ENCODE results near the gene DTNB.

DTNB gene

DNA sequence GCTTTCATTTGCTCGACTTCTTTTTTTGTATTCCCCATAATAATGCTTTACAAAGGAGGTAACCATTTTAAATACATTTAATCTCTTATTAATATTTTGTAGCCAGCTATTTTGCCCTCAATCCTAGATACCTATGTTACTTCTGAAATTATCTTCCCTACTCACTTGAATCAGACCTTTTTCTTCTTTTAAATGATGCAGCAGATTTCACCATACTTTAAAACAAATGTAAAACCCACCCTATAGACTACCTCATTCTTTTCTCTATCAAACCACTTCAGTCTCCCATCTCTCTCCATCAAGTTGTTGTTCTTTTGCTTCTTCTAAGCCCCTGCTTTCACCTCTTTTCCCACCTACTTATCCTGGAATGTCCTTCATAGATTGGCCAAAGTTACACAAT is 180.2 kb downstream of the DTNB start:
- no peak for DNase-seq

GRCh38 chr2:25492726-25493125 is 180.7 kb downstream of the DTNB start:
- DNase-seq, result no peak

GRCh38 chr2:25491966-25492532 is 181.3 kb downstream of the DTNB start:
- no peak for DNase-seq

GRCh38 chr2:25491003-25491696 is 182.2 kb downstream of the DTNB start:
- no peak for DNase-seq

DNA sequence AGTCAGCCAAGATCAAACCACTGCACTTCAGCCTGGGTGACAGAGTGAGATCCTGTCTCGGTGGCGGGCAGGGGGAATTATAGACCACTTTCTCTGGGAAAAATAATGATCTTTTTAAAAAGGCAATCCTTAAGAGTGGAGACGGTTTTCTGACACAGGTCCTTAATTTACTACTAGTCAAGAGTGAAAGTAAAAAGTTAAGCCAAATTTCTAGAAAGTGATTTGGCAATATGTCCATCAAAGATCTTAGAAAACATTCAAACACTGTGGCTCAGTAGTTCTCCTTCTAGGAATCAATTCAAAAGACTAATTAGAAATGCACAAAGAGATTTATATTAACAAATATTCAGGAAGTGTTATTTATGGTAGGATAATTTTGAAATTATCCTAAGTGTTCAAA is 183.2 kb downstream of the DTNB start:
- DNase-seq, result no peak

- no peak for DNase-seq
Observed at GRCh38 chr2:25489631-25490030, 183.7 kb downstream of the DTNB start.

DNA sequence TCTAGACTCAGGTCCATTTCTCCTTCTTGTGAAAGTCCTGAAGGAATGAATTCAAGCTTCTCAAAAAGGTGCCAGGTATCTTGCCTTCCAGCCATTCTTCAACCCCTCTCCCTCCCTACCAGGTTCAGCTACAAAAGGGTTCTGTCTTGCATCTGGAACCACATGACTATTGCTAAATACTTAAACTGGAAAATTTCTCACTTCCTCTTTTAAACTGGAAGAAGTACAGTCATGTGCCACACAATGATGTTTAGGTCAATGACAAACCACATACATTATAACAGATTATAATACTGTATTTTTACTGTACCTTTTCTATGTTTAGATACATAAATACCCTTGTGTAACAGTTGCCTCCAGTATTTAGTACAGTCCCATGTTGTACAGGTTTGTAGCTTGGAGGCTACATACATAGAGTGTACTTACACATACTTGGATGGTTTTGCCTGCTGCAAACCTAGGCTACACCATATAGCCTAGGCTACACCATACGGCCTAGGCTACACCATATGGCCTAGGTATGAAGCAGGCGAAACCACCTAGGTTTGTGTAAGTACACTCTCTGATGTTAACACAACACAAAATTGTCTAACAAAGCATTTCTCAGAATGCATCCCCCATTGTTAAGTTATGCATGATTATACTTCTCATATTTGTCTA is 189.6 kb downstream of the DTNB start:
- DNase-seq, result no peak

- DNase-seq, result no peak
Observed at GRCh38 chr2:25482341-25482740, 191.0 kb downstream of the DTNB start.

DNA sequence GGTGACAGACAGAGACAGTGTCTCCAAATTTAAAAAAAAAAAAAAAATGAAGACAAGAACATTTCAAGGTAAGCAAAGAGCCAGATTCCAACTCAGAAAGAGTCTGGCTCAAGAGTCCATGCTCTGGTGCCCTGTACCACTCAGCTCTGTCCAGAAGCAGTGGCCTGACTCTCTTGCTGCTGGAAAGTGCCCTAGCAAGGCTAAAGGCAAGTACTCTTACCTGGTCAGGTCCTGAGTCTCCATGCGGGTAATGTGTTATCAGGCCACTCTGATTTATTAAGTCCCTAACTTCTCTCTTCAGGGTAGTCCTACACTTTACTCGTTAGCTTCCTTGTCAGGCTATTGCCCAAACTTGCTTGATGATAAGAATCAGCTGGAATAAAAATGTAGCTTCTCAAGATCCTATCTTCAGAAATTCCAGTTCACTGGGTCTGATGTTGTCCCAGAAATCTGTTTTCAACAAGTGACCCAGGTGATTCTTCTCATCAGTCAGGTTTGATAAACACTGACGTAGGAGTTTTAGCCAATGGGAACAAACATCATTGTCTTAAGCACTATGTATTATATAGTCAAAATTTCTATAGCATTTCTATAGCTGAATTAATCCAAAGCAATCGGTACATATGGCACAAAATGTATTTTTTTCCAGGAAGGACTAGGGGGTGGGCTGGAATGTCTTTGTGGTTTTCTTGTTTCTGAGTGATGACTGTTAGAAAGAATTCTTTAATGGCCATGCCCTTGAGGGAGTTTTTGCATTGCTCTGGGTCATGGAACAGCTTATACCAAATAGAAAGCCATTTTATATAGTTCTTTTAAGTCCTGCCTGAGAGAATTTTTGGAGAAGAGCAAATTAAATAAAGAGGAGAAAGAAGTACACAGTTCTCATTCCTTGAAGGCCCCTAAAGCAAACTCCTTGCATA is 191.7 kb downstream of the DTNB start:
- no peak for DNase-seq

DNA sequence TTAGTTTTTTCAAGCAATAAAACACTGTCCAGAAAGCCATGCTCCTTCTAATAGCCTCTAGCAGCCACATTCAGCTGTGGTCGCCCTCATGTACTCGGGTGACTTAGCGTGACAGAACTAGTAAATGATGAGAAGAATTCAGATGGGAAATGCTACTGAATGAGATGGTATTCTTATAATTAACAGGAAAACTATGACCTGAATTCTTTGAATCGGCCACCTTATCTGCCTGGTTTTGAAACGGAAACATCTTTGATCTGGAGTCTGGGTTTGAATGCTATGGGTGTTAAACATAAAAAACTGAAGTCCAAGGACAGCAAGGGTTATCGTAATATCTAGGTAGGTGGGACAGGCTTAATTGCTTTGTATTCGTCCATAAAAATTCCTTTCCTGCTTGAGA is 192.8 kb downstream of the DTNB start:
- no peak for DNase-seq

GRCh38 chr2:25479761-25480160 is 193.6 kb downstream of the DTNB start:
- DNase-seq, result no peak

GRCh38 chr2:25478736-25479135 is 194.6 kb downstream of the DTNB start:
- no peak for DNase-seq

DNA sequence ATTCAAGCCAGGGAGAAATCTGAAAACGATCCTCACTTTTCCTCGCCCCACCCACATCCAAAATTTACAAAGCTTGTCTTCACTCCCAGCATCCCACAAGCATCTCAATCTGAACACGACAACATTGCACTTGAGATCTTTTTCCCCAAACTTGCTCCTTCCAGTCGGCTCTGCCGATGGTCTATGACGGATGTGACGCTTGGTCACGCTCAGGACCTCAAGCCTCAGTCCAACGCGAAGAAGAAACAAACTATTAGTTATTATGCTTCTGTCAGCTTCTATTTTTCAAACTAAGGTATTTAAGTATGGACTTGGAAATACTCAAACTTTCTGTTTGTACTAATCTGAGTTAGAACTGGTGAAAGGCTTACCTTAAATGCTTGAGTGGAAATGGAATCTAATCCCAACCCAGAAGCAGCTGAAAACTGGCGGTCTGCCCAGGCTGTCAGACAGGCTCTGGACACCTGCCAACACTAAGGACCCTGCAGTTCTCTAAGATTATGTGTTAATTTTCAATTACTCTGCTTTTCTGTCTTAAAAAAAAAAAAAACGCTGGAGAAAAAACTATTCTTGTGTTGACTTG is 199.5 kb downstream of the DTNB start:
- no peak for DNase-seq

DNA sequence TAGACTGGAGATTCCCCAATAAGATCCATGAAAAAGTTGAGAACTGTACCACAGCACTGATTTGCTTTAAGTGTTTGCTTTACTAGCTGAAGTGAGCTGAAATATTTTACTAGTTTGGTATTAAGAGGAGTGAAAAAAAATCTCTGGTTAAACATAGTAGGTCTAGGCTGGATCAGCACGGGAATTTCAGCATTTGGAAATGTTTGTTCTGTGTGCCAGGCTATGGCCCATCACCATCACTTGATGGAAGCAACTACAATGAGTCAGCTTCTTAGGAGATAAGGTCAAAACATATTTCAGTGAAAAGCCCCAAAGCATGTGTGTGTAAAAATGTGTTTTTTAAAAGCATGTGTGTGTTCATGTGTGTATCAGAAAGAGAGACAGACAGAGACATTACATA is 200.2 kb downstream of the DTNB start:
- DNase-seq, result no peak

DNA sequence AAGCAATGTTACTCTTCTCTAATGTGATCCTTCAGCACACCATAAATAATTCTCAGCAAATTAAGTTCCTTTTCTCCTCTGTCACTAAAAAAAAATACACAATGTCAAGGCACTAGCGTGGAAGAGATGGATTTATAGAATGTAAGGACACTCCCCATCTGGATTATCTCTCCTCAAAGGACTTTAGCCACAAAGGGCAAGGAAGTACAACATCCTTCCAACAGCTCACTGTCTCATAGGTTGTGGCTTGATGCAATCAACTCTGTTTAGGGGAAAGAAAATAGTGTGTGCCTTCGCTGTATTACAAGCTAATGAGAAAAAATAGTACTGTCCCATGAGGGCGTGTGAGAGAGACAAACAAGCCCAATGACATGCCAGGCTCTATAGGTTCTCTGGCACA is 202.6 kb downstream of the DTNB start:
- DNase-seq, result no peak

DNA sequence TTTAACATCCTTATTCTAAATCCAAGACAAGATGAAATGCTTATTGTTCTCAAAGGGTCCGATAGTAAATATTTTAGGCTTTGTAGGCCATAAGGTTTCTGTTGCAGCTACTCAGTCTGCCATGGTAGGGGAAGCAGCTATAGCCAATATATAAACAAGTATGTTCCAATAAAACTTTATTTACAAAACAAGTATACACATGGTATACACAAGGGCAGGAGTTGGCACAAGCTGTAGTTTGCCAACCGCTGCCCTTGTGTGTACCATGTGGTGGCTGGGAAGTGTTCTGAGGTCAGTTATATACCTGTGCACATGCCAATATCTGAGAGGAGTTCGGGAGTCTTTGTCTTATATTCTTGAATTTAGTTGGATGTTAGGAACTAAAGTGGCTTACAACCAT is 205.6 kb downstream of the DTNB start:
- no peak for DNase-seq

DNA sequence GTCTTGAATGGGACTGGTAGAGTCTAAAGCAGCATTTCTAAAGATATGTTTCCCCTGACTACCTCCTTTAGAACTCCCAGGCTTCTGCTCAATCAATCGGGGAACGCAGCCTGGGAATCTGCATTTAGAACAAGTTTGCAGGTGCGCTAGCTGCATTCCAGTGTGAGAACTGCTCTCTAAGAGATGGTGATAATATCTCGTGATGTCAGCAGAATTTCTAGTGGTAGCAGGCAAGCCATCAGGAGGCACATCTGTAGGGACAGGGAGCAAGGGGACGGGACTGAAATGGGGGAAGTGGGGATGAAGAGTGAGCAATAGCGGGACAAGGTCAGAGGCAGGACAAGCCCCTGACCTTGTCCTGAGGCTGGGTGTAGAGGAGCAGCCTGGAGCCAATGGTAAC is 211.4 kb downstream of the DTNB start:
- no peak for DNase-seq

DNA sequence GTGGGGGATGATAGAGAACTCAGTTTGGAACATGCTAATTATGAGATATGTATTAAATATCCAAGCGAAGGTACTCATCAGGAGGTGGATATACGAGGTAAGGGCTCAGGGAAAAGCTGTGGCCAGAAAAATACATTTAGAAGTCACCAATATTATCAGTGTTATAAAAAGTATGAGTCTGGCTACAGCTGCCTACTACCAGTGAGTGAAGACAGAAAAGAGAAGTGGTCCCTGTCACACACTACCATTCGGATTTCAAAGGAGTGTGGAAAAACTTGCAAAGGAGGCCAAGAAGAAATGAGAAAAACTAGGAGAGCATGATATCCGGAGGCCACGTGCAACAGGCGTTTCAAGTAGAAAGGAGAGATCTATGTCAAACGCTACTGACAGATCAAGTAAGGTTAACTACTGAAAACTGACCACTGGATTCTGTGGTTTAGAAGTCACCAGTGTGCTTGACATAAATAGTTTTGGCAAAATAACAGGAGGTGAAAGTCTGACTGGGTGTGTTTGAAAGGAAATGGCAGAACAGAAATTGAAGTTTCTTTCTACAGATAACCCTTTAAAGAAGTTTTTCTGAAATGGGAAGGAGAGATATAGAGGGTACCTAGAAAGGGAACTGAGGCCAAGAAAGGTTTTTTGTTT is 213.0 kb downstream of the DTNB start:
- no peak for DNase-seq

DNA sequence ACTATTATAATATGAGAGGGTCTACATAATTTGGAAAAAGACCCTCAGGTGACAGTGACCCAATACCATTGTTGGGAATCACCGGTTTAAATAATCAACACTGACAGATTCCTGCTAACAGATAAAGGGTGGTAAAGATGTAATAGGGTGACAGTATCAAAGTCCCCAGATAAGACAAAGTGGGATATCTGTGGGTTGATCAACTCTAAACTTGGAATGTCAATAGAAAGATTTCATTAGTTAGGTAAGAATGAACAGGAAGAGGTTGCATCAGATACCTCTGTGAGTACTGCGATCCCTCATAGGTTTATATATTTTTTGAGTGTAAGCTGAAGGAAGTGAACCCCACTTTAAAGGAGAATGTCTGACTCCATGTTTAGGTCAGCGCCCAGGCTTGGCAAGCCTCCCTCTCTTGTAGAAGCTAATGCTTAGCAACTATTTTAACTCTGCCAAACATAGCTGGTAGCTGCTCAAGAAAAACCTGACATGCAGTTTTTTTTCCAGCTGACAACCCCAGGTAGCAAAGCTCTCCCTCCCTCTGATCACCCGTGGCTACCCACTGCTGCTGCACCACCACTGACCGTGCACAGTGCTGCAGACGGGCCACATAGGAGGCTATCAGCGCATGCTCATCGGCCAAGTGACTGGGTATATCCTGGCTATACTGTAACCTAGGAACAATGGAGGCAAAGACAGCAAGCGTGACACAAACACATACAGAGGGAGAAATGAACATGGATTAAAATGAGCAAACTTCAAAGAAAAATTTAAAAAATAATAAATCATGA is 218.4 kb downstream of the DTNB start:
- DNase-seq, result no peak

GRCh38 chr2:25453199-25453905 is 220.0 kb downstream of the DTNB start:
- no peak for DNase-seq

DNA sequence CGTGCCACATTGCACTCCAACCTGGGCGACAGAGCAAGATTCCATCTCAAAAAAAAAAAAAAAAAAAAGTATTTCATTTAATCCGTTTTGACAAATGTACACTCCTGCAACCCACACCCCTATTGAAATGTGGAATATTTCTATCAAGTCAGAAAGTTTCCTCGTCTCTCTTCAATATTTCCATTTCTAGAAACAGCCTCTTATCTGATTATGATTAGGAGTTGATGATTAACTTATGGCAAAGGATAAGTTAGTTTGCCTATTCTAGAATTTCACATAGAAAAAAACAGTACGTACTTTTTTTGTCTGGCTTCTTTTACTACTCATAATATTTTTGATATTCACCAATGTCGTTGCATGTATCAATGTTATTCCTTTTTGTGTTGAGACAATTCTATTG is 224.6 kb downstream of the DTNB start:
- DNase-seq, result no peak
